ENCODE measurements around the gene NIT1.

Gene NIT1

GRCh38 chr1:161163793-161164192 lies 45.9 kb downstream of the NIT1 start:
- Histone ChIP-seq H3K36me3 (ENCODE audit: control insufficient read depth, insufficient read depth, low read length) (no peaks in the 10 kb centered on the region), H3K4me3 (ENCODE audit: low read length) (no peak overlapping the region), H3K4me1 (ENCODE audit: control insufficient read depth, insufficient read depth, low read length) (no peaks in the 10 kb centered on the region), H3K27me3 (ENCODE audit: control insufficient read depth, insufficient read depth, low read length) (no peaks in the 10 kb centered on the region), H3K27ac (ENCODE audit: low read length) (no peak overlapping the region), H3K9me3 (ENCODE audit: control insufficient read depth, insufficient read depth, low read length) (no peaks in the 10 kb centered on the region)
- no CpG with 5 or more reads among the region's 5 CpGs for WGBS (ENCODE audit: insufficient coverage, insufficient read length)
- no peak for DNase-seq (ENCODE audit: low read depth, low spot score)

DNA sequence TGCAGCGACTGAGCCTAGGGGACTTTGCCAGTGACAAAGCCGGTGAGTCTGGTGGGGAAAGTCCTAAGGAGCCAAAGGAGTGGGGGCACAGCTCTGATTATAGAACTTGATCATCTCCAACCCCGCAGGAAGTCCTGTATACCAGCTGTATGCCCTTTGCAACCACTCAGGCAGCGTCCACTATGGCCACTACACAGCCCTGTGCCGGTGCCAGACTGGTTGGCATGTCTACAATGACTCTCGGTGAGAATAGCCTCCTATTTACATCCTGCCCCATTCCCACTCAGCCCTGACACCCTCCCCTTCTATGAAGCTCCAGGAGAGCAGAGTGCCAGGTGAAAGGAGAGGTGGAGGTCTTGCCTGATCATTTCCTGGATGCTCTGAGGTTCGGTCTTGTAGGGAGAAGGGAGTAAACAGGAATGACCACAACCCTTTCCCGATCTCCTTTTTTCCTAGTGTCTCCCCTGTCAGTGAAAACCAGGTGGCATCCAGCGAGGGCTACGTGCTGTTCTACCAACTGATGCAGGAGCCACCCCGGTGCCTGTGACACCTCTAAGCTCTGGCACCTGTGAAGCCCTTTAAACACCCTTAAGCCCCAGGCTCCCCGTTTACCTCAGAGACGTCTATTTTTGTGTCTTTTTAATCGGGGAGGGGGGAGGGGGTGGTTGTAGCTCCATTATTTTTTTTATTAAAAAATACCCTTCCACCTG lies 47.2 kb downstream of the NIT1 start:
- Histone ChIP-seq H3K27ac (ENCODE audit: low read length) (no peak overlapping the region), H3K4me3 (ENCODE audit: low read length) (no peak overlapping the region), H3K4me1 (ENCODE audit: control insufficient read depth, insufficient read depth, low read length) (no peaks in the 10 kb centered on the region), H3K36me3 (ENCODE audit: control insufficient read depth, insufficient read depth, low read length) (no peaks in the 10 kb centered on the region), H3K9me3 (ENCODE audit: control insufficient read depth, insufficient read depth, low read length) (no peaks in the 10 kb centered on the region), H3K27me3 (ENCODE audit: control insufficient read depth, insufficient read depth, low read length) (no peaks in the 10 kb centered on the region)
- no peak for DNase-seq (ENCODE audit: low read depth, low spot score)
- WGBS (ENCODE audit: insufficient coverage, insufficient read length), result no CpG with 5 or more reads among the region's 14 CpGs

DNA sequence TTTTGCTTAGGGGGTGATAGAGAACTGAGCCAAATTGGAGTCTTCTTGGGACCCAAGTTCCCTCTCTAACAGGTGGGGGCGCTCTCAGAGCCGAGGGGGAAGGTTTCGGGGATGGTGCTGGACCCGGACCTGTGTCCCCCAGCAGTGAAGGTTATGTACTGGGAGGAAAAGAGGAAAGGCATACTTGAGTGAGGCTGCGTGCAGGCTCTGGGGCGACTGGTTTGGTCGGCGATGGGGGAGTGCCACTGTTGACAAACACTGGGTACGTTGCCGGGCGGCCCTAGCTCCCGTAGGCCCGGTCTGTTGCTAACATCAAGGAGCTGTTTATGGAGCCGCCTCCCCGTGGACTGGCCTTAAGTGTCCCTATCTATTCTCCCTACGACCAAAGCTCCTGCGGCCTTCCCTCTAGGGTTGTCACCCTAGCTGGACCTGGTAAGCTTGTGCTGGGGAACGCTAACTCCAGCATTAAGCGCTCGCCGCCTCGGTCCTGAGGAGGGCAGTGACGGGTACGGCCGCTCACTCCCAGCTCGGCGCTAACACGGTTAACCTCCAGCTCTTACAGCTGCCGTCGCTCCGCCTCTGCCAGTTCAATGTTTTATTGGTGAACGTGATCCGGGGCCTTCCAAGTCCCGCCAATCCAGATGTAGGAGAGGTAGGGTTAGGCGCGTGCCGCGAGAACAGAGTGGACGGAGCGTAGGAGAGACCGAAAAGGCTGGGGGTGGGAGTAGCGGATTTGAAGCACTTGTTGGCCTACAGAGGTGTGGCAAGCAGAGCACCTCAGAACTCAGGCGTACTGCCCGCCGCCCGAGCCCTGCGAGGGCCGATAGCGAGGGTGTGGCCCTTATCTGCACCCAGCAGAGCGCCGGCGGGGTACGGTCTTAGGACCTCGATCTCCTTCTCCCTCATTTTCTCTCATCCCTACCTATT lies 48.1 kb downstream of the NIT1 start, which contains the start of gene PPOX:
PPOX (plus strand) TSS at position 685 of the 927 bp plus-strand sequence. CDS start 422 bp downstream, outside the sequence.
- peak; percentile 96 for DNase-seq (ENCODE audit: low read depth, low spot score)
- Histone ChIP-seq H3K4me3 (ENCODE audit: low read length) (peak within 1 kb of the TSS; percentile 72), H3K9me3 (ENCODE audit: control insufficient read depth, insufficient read depth, low read length) (no peaks in the 10 kb centered on the region), H3K4me1 (ENCODE audit: control insufficient read depth, insufficient read depth, low read length) (no peaks in the 10 kb centered on the region), H3K36me3 (ENCODE audit: control insufficient read depth, insufficient read depth, low read length) (0 out of 2 replicates have a peak, but pooled peaks cover 7% of the 10 kb centered on the region), H3K27me3 (ENCODE audit: control insufficient read depth, insufficient read depth, low read length) (no peaks in the 10 kb centered on the region), H3K27ac (ENCODE audit: low read length) (no peak within 1 kb of the TSS)
- WGBS (ENCODE audit: insufficient coverage, insufficient read length), result no CpG with 5 or more reads among the region's 54 CpGs

- DNase-seq (ENCODE audit: low read depth, low spot score), result no peak
- Histone ChIP-seq H3K4me3 (ENCODE audit: low read length) (peak overlapping the region; percentile 72), H3K27me3 (ENCODE audit: control insufficient read depth, insufficient read depth, low read length) (no peaks in the 10 kb centered on the region), H3K9me3 (ENCODE audit: control insufficient read depth, insufficient read depth, low read length) (no peaks in the 10 kb centered on the region), H3K27ac (ENCODE audit: low read length) (no peak overlapping the region), H3K4me1 (ENCODE audit: control insufficient read depth, insufficient read depth, low read length) (no peaks in the 10 kb centered on the region), H3K36me3 (ENCODE audit: control insufficient read depth, insufficient read depth, low read length) (peaks cover 12% of the 10 kb centered on the region)
- no CpG with 5 or more reads among the region's 33 CpGs for WGBS (ENCODE audit: insufficient coverage, insufficient read length)
These were observed 49.0 kb downstream of the NIT1 start for GRCh38 chr1:161166669-161167548.

DNA sequence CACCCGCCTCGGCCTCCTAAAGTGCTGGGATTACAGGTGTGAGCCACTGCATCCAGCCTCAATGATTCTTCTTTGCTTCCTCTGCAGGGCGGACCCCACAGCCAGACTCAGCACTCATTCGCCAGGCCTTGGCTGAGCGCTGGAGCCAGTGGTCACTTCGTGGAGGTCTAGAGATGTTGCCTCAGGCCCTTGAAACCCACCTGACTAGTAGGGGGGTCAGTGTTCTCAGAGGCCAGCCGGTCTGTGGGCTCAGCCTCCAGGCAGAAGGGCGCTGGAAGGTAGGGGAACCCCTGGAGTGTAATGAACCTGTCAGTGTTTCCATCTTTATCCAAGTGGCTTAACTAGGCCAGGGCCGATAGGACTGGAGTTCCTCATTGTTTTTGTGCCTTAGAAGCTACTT lies 51.0 kb downstream of the NIT1 start:
- peaks cover 18% of the 10 kb centered on the region for H3K36me3 ChIP-seq (ENCODE audit: control insufficient read depth, insufficient read depth, low read length)
- no peak overlapping the region for H3K4me3 ChIP-seq (ENCODE audit: low read length)
- no peaks in the 10 kb centered on the region for H3K4me1 ChIP-seq (ENCODE audit: control insufficient read depth, insufficient read depth, low read length)
- H3K9me3 ChIP-seq (ENCODE audit: control insufficient read depth, insufficient read depth, low read length), result no peaks in the 10 kb centered on the region
- DNase-seq (ENCODE audit: low read depth, low spot score), result no peak
- H3K27ac ChIP-seq (ENCODE audit: low read length), result no peak overlapping the region
- H3K27me3 ChIP-seq (ENCODE audit: control insufficient read depth, insufficient read depth, low read length), result no peaks in the 10 kb centered on the region
- no CpG with 5 or more reads among the region's 9 CpGs for WGBS (ENCODE audit: insufficient coverage, insufficient read length)

All from iPS DF 6.9 (cell line).